ENCODE results near the gene SLC2A4. TPM values are rescaled to one million over a fixed set of nuclear protein-coding genes. Genes with fewer than 3 reads are reported as not detected.

SLC2A4 gene
- total RNA-seq, 4 donors from 2014 or later: 1.8 to 25.9 (median 12.6) TPM

DNA sequence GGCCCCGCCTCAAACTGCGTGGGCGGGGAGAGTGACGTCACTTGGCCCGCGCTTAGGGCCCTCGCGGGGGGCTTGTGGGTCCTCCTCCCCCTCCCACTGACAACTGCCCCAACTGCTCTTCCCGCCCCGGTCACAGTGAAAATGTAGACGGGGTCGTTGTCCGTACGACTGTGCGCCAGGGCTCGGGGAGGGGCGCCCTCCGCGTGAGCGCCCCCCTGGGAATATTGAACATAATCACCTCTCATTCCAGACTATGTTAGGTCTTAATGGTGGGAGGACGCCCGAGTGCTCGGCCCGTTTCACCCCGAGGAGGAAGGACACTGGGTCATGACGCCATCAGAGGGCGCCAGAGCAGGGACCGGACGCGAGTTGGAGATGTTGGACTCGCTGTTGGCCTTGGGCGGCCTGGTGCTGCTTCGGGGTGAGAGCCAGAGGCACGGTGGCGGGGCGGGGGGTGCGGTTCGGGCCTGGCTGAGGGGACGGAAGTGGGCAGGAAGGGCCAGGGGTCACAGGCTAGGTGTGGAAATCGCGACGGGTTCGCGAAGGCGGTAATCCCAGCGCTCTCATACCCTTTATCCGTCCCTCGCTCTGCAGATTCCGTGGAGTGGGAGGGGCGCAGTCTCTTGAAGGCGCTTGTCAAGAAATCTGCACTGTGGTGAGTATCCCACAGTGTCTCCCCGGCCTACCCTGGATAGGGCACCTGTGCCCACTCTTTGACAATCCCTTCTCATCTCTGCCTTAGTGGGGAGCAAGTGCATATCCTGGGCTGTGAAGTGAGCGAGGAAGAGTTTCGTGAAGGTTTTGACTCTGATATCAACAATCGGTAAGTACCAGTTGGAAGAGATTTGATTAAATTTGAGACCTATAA is 29.1 kb upstream of the SLC2A4 start, which contains the start of gene ELP5:
TSS of gene ELP5 (plus strand) at position 40 of the 868 bp plus-strand sequence. CDS start at position 376, 336 bp downstream.
- intact Hi-C loops (cut with DNase I; ENCODE audit: low total_unique reads): no loop called here
- Histone ChIP-seq H3K4me1 (peaks cover 0 to 21% of the 10 kb centered on the region in 2 donors), H3K36me3 (no peaks in the 10 kb centered on the region), H3K9me3 (no peaks in the 10 kb centered on the region), H3K27me3 (no peaks in the 10 kb centered on the region), H3K4me3 (peak within 1 kb of the TSS; percentile 68 to 73), H3K27ac (peak within 1 kb of the TSS; percentile 97 to 98)
- DNase-seq: peak; percentile 94 to 95
- peak; percentile 44 to 65 for TF ChIP-seq POLR2A (IDR thresholded peaks at IDR 0.05)
- TF ChIP-seq CTCF (IDR thresholded peaks at IDR 0.05): peak; percentile 34 to 41 (median 37)

DNA sequence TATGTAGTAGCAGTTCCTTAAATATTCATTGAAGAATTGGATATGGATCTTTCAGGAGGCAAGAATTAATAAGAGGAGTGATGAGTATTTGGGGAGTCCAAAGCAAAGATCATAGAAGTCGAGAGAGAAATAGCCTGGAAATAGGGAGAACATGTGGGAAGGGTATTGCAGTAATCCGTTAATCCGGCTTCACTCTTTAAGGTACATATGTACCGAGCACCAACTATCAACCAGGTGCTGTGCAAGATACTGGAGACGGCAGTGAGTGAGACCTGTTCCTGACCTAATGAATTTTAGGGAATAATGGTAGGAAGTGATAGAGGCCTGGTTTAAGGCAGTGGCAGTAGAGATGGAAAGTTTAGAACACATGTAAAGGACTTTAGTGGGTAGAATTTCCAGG is 28.4 kb upstream of the SLC2A4 start:
- no peak for TF ChIP-seq POLR2A (IDR thresholded peaks at IDR 0.05)
- no peak for TF ChIP-seq CTCF (IDR thresholded peaks at IDR 0.05)
- Histone ChIP-seq H3K4me3 (peak overlapping the region; percentile 68 to 73), H3K9me3 (no peaks in the 10 kb centered on the region), H3K27ac (peak overlapping the region; percentile 97 to 98), H3K4me1 (peaks cover 0 to 21% of the 10 kb centered on the region in 2 donors), H3K27me3 (no peaks in the 10 kb centered on the region), H3K36me3 (no peaks in the 10 kb centered on the region)
- intact Hi-C loops (cut with DNase I; ENCODE audit: low total_unique reads): no loop called here
- no peak for DNase-seq

GRCh38 chr17:7254511-7254910 is 27.0 kb upstream of the SLC2A4 start:
- H3K4me1 ChIP-seq: peaks cover 0 to 18% of the 10 kb centered on the region in 2 donors
- no peak overlapping the region for H3K4me3 ChIP-seq
- TF ChIP-seq CTCF (IDR thresholded peaks at IDR 0.05) (no peak), POLR2A (IDR thresholded peaks at IDR 0.05) (no peak)
- intact Hi-C loops (cut with DNase I; ENCODE audit: low total_unique reads): no loop called here
- H3K27me3 ChIP-seq: no peaks in the 10 kb centered on the region
- H3K27ac ChIP-seq: no peak overlapping the region
- H3K36me3 ChIP-seq: no peaks in the 10 kb centered on the region
- no peak for DNase-seq
- no peaks in the 10 kb centered on the region for H3K9me3 ChIP-seq

GRCh38 chr17:7256766-7257456 is 24.6 kb upstream of the SLC2A4 start:
- intact Hi-C loops (cut with DNase I; ENCODE audit: low total_unique reads): no loop called here
- no peaks in the 10 kb centered on the region for H3K36me3 ChIP-seq

More at GRCh38 chr17:7256766-7257456, 24.6 kb upstream of the SLC2A4 start:
- Histone ChIP-seq H3K27ac (no peak overlapping the region), H3K27me3 (peaks cover 8 to 11% of the 10 kb centered on the region in 2 donors), H3K9me3 (no peaks in the 10 kb centered on the region), H3K4me1 (peaks cover 0 to 6% of the 10 kb centered on the region in 2 donors), H3K4me3 (no peak overlapping the region)
- no peak for DNase-seq
- TF ChIP-seq CTCF (IDR thresholded peaks at IDR 0.05) (no peak), POLR2A (IDR thresholded peaks at IDR 0.05) (no peak)
